ENCODE measurements around the gene SPEM1. TPM values are rescaled to one million over a fixed set of nuclear protein-coding genes. Genes with fewer than 3 reads are reported as not detected.

Gene SPEM1
- total RNA-seq, 4 donors from 2014 or later = not detected

DNA sequence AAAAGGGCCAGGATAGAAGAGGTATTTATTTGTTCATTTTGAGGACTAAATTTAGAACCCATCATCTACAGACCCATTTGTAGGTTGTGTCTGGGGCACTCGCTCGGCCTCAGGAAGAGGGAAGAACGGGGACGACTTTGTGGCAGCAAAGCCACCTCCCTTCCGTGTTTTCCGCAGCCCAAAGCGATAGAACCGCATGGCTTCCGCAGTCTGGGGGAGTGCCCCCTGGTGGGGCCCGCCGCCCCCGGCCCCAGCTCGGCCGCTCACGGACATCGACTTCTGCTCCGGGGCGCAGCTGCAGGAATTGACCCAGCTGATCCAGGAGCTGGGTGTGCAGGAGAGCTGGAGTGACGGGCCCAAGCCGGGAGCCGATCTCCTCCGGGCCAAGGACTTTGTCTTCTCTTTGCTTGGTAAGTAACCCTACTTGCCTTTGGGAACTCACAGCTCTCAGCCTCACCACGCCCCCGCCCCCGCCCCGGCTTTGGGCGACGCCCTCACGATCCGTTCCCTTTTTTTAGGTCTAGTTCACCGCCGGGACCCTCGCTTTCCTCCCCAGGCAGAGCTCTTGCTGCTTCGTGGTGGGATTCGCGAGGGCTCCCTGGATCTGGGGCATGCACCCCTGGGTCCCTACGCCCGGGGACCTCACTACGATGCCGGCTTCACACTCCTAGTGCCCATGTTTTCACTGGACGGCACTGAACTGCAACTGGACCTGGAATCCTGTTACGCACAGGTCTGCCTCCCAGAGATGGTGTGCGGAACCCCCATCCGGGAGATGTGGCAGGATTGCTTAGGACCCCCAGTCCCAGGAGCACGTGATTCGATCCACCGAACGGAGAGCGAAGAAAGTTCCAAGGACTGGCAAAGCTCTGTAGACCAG, 15.8 kb downstream of the SPEM1 start:
- no peak for ATAC-seq
- Histone ChIP-seq H3K4me3 (peak overlapping the region; percentile 26 to 49), H3K36me3 (no peaks in the 10 kb centered on the region), H3K27ac (peak overlapping the region in 3 of 4 donors; percentile 52 to 77 (median 75)), H3K4me1 (peaks cover 5 to 64% (median 36%) of the 10 kb centered on the region in 3 donors), H3K27me3 (peaks cover 81% of the 10 kb centered on the region), H3K9me3 (no peaks in the 10 kb centered on the region)
- no CpG with 5 or more reads among the region's 49 CpGs for WGBS, 2 donors (ENCODE audit: low coverage in 1 of 2)
- TF ChIP-seq POLR2A (IDR thresholded peaks at IDR 0.05) (no peak), EP300 (IDR thresholded peaks at IDR 0.05) (no peak), CTCF (IDR thresholded peaks at IDR 0.05) (no peak), POLR2AphosphoS5 (IDR thresholded peaks at IDR 0.05) (no peak)

- Histone ChIP-seq H3K9me3 (no peaks in the 10 kb centered on the region), H3K4me3 (peak overlapping the region; percentile 7 to 49), H3K27me3 (peaks cover 90% of the 10 kb centered on the region), H3K27ac (peak overlapping the region in 3 of 4 donors; percentile 64 to 77 (median 75)), H3K36me3 (no peaks in the 10 kb centered on the region), H3K4me1 (peaks cover 5 to 68% (median 36%) of the 10 kb centered on the region in 3 donors)
- WGBS, 2 donors (ENCODE audit: low coverage in 1 of 2) = 19% methylated on average over 3 of the region's 92 CpGs; no CpG with 5 or more reads in 1 of the 2 donors
- peak; percentile 86 for ATAC-seq
- TF ChIP-seq EP300 (IDR thresholded peaks at IDR 0.05) (no peak), POLR2AphosphoS5 (IDR thresholded peaks at IDR 0.05) (peak; percentile 34), CTCF (IDR thresholded peaks at IDR 0.05) (peak in 3 of 4 experiments; percentile 94 to 98 (median 95))
These were observed 16.6 kb downstream of the SPEM1 start for GRCh38 chr17:7436556-7437368.

DNA sequence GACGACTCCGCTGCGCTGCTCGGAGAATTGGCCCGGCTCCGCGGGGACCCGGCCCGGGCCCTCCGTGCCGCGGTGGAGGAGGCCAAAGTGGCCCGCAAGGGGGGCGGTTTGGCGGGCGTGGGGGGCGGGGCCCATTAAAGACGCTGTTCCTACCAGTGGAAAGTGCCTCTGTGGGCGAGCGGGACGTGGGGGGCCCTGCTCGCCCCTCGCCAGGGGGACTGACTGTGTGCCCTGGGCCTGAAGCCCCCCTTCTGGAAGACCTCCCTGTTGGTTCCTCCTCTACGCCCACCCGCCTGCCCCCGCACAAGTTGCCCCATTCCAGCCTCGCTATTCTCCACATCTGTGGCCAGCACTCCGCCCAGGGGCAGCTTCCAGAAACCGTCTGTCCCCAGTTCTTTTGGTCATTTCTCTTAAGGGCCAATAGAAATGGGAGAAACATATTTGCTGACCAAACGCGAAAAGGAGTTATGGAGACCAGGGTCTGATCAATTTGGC, 17.3 kb downstream of the SPEM1 start:
- H3K4me3 ChIP-seq = peak overlapping the region in 1 of 2 donors; percentile 49
- H3K4me1 ChIP-seq = peaks cover 5 to 68% (median 36%) of the 10 kb centered on the region in 3 donors
- H3K36me3 ChIP-seq = no peaks in the 10 kb centered on the region
- H3K27ac ChIP-seq = peak overlapping the region in 3 of 4 donors; percentile 64 to 77 (median 75)
- peaks cover 91% of the 10 kb centered on the region for H3K27me3 ChIP-seq
- 20 to 35% methylated on average over 1 to 2 of the region's 31 CpGs for WGBS, 2 donors (ENCODE audit: low coverage in 1 of 2)
- ATAC-seq = no peak
- TF ChIP-seq CTCF (IDR thresholded peaks at IDR 0.05) = no peak
- TF ChIP-seq EP300 (IDR thresholded peaks at IDR 0.05) = no peak
- TF ChIP-seq POLR2AphosphoS5 (IDR thresholded peaks at IDR 0.05) = no peak
- TF ChIP-seq POLR2A (IDR thresholded peaks at IDR 0.05) = no peak
- H3K9me3 ChIP-seq = no peaks in the 10 kb centered on the region

DNA sequence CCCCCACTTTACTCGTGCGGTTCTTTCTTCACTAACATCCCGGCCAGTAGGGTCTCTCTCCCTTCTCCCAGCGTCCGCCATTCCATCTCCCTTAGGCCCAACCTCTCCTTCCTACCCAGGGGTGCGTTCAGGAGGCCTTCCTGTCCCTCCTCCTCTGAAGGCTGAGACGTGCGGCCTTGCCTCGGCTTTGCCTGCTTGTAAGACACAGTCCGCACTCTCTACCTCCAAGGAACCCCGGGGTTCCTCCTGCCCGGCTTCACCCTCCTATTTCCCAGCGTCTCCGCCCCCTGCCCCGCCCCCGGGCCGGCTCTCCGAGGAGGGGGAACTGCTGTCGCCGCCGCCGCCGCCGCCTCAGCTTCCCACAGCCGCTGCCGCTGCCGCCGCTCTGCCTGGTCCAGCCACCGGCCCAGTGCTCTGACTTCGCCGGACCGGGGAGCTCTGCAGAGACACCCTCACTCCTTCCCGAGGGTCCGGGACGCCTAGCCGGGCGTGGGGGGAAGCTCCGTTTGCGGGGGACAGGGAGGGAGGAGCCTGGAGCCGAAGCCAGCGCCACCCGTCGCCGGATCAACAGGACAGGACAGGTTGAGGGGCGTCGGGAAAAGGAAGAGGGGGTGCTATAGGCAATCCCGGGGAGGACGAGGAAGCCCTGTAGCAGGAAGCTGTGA, 18.0 kb downstream of the SPEM1 start:
- peaks cover 94% of the 10 kb centered on the region for H3K27me3 ChIP-seq
- H3K4me1 ChIP-seq = peaks cover 5 to 68% (median 36%) of the 10 kb centered on the region in 3 donors
- H3K9me3 ChIP-seq = no peaks in the 10 kb centered on the region
- peak overlapping the region in 1 of 2 donors; percentile 49 for H3K4me3 ChIP-seq
- H3K27ac ChIP-seq = peak overlapping the region in 2 of 4 donors; percentile 1 to 49
- ATAC-seq = no peak
- 19 to 30% methylated on average over 18 to 20 of the region's 48 CpGs for WGBS, 2 donors (ENCODE audit: low coverage in 1 of 2)
- H3K36me3 ChIP-seq = no peaks in the 10 kb centered on the region
- TF ChIP-seq CTCF (IDR thresholded peaks at IDR 0.05) (no peak), POLR2AphosphoS5 (IDR thresholded peaks at IDR 0.05) (no peak), EP300 (IDR thresholded peaks at IDR 0.05) (no peak), POLR2A (IDR thresholded peaks at IDR 0.05) (no peak)

All from gastroesophageal sphincter (tissue), 4 donors.